ENCODE data around the gene HOXC6.

HOXC6 gene

DNA sequence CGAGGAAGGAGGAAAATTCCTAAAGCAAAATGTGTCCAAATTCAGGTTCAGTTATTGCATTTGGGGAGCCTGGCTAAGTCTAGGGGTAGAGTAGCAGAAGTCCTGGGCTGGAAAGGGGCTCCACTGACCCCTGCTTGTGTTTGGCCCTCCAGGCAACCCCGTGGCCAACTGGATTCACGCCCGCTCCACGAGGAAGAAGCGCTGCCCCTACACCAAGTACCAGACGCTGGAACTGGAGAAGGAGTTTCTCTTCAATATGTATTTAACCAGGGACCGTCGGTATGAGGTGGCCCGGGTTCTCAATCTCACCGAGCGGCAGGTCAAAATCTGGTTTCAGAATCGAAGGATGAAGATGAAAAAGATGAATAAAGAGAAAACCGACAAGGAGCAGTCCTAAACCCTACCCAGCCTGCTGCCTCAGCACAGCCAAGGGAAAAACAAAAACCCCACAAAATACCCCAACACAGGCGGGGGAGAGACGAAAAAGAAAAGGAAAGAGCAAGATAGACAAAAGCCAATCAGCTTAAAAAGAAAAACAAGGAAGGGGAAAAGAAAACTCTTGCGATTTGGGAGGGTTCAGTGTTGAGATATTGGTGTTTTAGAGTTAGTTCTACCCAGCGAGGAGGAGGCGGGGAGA, 25.8 kb upstream of the HOXC6 start:
- Histone ChIP-seq H3K27ac (replicated peaks) (no peak overlapping the region), H3K4me3 (replicated peaks; ENCODE audit: insufficient read depth, low read length) (no peak overlapping the region), H3K27me3 (ENCODE audit: insufficient read depth, poor library complexity, severe bottlenecking) (peaks cover 91% of the 10 kb centered on the region)
- no peak for DNase-seq (ENCODE audit: low read depth in 1 of 2, low spot score in 1 of 2)
- TF ChIP-seq, protein P1, sequence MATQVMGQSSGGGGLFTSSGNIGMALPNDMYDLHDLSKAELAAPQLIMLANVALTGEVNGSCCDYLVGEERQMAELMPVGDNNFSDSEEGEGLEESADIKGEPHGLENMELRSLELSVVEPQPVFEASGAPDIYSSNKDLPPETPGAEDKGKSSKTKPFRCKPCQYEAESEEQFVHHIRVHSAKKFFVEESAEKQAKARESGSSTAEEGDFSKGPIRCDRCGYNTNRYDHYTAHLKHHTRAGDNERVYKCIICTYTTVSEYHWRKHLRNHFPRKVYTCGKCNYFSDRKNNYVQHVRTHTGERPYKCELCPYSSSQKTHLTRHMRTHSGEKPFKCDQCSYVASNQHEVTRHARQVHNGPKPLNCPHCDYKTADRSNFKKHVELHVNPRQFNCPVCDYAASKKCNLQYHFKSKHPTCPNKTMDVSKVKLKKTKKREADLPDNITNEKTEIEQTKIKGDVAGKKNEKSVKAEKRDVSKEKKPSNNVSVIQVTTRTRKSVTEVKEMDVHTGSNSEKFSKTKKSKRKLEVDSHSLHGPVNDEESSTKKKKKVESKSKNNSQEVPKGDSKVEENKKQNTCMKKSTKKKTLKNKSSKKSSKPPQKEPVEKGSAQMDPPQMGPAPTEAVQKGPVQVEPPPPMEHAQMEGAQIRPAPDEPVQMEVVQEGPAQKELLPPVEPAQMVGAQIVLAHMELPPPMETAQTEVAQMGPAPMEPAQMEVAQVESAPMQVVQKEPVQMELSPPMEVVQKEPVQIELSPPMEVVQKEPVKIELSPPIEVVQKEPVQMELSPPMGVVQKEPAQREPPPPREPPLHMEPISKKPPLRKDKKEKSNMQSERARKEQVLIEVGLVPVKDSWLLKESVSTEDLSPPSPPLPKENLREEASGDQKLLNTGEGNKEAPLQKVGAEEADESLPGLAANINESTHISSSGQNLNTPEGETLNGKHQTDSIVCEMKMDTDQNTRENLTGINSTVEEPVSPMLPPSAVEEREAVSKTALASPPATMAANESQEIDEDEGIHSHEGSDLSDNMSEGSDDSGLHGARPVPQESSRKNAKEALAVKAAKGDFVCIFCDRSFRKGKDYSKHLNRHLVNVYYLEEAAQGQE (IDR thresholded peaks at IDR 0.05; ENCODE audit: insufficient replicate concordance, low read depth), result no peak
- TF ChIP-seq, protein P2, sequence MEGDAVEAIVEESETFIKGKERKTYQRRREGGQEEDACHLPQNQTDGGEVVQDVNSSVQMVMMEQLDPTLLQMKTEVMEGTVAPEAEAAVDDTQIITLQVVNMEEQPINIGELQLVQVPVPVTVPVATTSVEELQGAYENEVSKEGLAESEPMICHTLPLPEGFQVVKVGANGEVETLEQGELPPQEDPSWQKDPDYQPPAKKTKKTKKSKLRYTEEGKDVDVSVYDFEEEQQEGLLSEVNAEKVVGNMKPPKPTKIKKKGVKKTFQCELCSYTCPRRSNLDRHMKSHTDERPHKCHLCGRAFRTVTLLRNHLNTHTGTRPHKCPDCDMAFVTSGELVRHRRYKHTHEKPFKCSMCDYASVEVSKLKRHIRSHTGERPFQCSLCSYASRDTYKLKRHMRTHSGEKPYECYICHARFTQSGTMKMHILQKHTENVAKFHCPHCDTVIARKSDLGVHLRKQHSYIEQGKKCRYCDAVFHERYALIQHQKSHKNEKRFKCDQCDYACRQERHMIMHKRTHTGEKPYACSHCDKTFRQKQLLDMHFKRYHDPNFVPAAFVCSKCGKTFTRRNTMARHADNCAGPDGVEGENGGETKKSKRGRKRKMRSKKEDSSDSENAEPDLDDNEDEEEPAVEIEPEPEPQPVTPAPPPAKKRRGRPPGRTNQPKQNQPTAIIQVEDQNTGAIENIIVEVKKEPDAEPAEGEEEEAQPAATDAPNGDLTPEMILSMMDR (IDR thresholded peaks at IDR 0.05; ENCODE audit: insufficient read depth, low read length), result no peak
- no peak for TF ChIP-seq GABPA (IDR thresholded peaks at IDR 0.05; ENCODE audit: low read depth)
- no peak for TF ChIP-seq SPI1 (IDR thresholded peaks at IDR 0.05; ENCODE audit: borderline replicate concordance, low read depth)
- no peak for TF ChIP-seq POLR2AphosphoS5 (IDR thresholded peaks at IDR 0.05; ENCODE audit: low read depth)

DNA sequence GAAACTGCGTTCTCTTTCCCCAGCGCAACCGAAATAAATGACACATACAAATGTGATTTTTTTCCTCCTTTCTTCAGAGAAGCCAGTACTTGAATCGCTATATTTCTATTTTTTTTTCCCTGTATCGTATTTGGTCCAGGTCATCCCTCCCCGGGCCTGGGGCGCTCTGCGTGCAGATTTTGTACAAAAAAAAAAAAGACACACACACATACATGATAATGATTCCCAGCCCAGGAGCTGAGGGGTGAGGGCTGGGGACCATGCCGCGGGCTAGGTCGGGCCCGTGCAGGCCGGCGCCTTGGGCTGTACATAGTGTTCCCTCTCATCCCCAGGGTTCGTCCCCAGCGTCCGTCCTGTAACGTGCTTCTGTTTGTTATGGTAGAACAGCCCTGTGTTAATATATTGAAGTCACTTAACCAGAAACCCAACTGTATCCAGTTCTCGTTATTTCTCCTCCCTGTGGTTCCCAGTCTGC, 25.3 kb upstream of the HOXC6 start:
- H3K27me3 ChIP-seq (ENCODE audit: insufficient read depth, poor library complexity, severe bottlenecking), result peaks cover 91% of the 10 kb centered on the region
- H3K27ac ChIP-seq (replicated peaks), result no peak overlapping the region
- H3K4me3 ChIP-seq (replicated peaks; ENCODE audit: insufficient read depth, low read length), result no peak overlapping the region
- no peak for DNase-seq (ENCODE audit: low read depth in 1 of 2, low spot score in 1 of 2)
- TF ChIP-seq SPI1 (IDR thresholded peaks at IDR 0.05; ENCODE audit: borderline replicate concordance, low read depth) (no peak), POLR2AphosphoS5 (IDR thresholded peaks at IDR 0.05; ENCODE audit: low read depth) (no peak), GABPA (IDR thresholded peaks at IDR 0.05; ENCODE audit: low read depth) (no peak)
- TF ChIP-seq, protein P2 (IDR thresholded peaks at IDR 0.05; ENCODE audit: insufficient read depth, low read length), result no peak
- TF ChIP-seq, protein P1 (IDR thresholded peaks at IDR 0.05; ENCODE audit: insufficient replicate concordance, low read depth), result no peak

DNA sequence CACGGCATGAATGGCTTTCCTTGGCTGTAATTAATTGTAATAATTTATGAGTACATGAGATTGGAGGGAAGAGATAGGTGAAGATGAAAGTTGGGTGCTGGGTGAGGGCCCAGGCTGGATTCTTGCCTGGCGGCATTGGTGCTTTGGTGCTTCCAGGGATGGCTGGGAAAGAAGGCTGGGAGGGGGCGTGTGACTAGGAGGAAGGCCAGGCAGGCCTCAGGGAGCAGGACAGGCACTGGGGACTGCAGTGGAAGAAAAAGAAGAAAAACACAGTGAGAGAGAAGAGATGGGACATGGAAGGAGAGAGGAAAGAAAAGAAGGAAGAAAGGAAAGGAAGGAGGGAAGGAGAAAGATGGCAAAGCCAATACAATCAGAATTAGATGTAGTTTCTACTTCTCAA, 24.6 kb upstream of the HOXC6 start:
- TF ChIP-seq, protein P2 (IDR thresholded peaks at IDR 0.05; ENCODE audit: insufficient read depth, low read length), result no peak
- TF ChIP-seq POLR2AphosphoS5 (IDR thresholded peaks at IDR 0.05; ENCODE audit: low read depth) (no peak), SPI1 (IDR thresholded peaks at IDR 0.05; ENCODE audit: borderline replicate concordance, low read depth) (no peak), GABPA (IDR thresholded peaks at IDR 0.05; ENCODE audit: low read depth) (no peak)
- TF ChIP-seq, protein P1 (IDR thresholded peaks at IDR 0.05; ENCODE audit: insufficient replicate concordance, low read depth), result no peak
- Histone ChIP-seq H3K27ac (replicated peaks) (no peak overlapping the region), H3K4me3 (replicated peaks; ENCODE audit: insufficient read depth, low read length) (no peak overlapping the region), H3K27me3 (ENCODE audit: insufficient read depth, poor library complexity, severe bottlenecking) (peaks cover 89% of the 10 kb centered on the region)
- no peak for DNase-seq (ENCODE audit: low read depth in 1 of 2, low spot score in 1 of 2)
